Stimulated activated CD4-positive, alpha-beta T cell treated with anti-CD3 and anti-CD28 coated beads, Interleukin-4, amount 100 ng/mL, for 48 hours (primary cell): ENCODE measurements around the gene C1R.

Experiments used
- DNase-seq, 2 donors: peaks; one replicate each; pipeline ENCODE4 v3.0.0-alpha.2; 2020; ENCODE audit warnings: low read depth in 2 of 2

C1R gene

DNA sequence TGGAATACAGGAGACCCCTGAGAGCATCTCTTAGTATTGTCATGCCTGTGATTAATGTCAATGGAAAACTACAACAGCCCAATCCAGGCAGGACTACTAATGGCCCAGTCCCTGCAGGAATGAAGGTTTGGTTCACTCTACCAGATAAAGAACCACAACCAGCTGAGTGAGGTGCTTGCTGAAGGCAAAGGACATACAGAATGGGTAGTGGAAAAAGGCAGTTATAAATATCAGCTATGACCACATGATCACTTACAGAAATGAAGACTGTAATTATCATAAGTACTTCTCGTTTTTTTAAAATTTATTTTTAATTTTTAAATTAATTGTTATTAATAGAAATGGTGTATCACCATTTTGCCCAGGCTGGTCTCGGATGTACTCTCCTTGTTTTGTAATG is 56.8 kb downstream of the C1R start:
- no peak for DNase-seq

DNA sequence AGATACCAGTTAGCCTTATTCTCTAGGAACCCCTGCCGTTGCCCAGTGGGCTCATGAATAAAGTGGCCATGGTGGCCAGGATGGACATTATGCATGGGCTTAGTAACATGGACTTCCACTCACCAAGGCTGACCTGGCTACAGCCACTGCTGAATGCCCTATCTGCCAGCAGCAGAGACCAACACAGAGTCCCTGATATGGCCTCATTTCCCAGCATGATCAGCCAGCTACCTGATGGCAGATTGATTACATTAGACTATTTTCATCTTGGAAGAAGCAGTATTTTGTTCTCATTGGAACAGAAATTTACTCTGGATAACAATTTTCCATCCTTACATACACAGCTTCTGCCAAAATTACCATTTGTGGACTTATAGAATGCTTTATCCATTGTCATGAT is 57.8 kb downstream of the C1R start:
- no peak for DNase-seq

DNA sequence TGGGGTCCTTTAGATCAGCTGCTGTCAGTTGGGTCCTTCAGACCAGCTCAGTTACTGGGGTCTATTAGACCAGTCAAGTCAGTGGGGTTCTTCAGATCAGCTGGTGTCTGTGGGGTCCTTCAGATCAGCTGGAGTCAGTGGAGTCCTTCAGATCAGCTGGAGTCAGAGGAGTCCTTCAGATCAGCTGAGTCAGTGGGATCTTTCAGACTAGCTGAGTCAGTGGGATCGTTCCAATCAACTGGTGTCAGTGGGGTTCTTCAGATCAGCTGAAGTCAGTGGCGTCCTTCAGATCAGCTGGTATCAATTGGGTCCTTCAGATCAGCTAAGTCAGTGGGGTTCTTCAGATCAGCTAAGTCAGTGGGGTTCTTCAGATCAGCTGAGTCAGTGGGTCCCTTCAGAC is 59.3 kb downstream of the C1R start:
- DNase-seq = no peak

DNA sequence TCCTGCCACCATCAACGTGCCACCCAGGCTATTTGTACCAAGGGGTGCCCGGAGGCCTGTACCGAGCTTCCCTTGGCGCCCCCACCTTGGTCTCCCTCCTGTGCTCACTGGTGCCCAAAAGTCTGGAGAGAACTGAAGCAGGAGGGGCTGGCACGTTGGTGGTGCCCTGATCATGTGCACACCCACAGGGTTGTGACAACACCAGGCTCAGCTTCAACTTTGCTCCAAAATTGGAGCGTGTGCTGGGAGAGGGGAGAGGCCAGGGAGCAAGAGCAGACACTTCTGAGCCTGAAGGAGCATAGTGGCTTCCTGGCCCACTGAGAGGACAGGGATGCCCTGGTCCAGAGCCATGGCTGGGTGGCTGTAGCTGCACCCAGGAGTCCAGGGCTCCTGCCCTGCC is 60.9 kb downstream of the C1R start:
- DNase-seq = no peak
